Lower leg skin (tissue), 4 donors: ENCODE data around the gene MXD1. TPM values are rescaled to one million over a fixed set of nuclear protein-coding genes. Genes with fewer than 3 reads are reported as not detected.
A peak's percentile ranks its signal among the peaks of the same experiment; 100 is the strongest.

Experiments used
- DNase-seq, 2 donors: peaks; one replicate each; pipeline ENCODE4 v3.0.0-alpha.2; 2019; ENCODE audit warnings: low spot score in 2 of 2
- H3K4me3 ChIP-seq: fragments of 200-600 bp; sonication (generic); 2 replicates; pipeline ENCODE4 v1.5.1; 2017; ENCODE audit warnings: mild to moderate bottlenecking, low read depth; ENCODE audit not compliant: poor library complexity, severe bottlenecking
- POLR2A ChIP-seq, 2 donors: fragments of 450-650 bp; IDR thresholded peaks; one replicate each; pipeline ENCODE4 v1.6.1; 2016 to 2017; ENCODE audit warnings: antibody characterized with exemption in 2 of 2, mild to moderate bottlenecking in 1 of 2, moderate library complexity in 1 of 2
- WGBS, 2 donors: methylation state at CpG; one replicate each; pipeline ENCODE4 v1.1.5; 2018; 5-methylcytosine and 5-hydroxymethylcytosine counted together
- intact Hi-C: fragments of 100-400 bp; cut with DNase I; formaldehyde crosslinking; loops from one replicate; pipeline ENCODE4 v1.15.0; 2023; ENCODE audit warnings: low total_unique reads
- total RNA-seq, 4 donors: library from RNA; depleted of rRNA; stranded (reverse); fragments of >200 nt; gene quantifications; one replicate each; pipeline ENCODE4 v1.1.0, GENCODE V29; 2016
- TF ChIP-seq, protein P1 (sequence below), 3 donors: fragments of 450-650 bp; IDR thresholded peaks; one replicate each; pipeline ENCODE4 v1.5.1; 2016; ENCODE audit warnings: antibody characterized with exemption in 3 of 3, mild to moderate bottlenecking in 3 of 3, moderate library complexity in 2 of 3

The MXD1 gene
- total RNA-seq, 4 donors from 2014 or later = 19.1 to 26.6 (median 23.9) TPM

DNA sequence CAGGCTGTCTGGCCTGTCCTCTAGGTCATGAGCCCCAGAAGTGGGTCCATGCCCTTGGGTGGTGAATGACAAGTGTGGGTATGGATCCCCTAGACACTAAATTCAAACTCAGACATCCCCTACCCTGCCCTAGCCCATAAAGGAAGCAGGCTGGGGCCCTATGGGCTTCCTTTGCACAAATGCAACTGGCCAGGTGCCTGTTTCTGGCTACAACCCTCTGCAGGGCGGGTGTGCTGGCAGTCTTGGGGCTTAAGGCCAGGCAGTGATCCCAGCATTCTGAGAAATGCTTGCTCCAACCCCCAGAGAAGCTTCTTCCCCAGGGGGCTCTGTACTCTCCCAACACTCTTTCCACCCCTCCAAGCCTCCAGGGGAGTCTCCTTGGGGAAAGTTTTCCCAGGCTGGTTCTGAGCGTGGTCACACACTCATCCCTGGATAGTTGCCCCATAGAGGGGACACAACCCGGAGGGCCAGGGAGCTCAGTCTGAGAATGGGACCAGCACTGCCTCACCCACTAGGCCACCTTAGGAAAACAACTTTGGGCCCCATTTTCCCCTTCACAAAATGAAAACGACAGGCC is 63.1 kb downstream of the MXD1 start:
- no peak for DNase-seq
- H3K4me3 ChIP-seq = no peak overlapping the region
- TF ChIP-seq, protein P1, sequence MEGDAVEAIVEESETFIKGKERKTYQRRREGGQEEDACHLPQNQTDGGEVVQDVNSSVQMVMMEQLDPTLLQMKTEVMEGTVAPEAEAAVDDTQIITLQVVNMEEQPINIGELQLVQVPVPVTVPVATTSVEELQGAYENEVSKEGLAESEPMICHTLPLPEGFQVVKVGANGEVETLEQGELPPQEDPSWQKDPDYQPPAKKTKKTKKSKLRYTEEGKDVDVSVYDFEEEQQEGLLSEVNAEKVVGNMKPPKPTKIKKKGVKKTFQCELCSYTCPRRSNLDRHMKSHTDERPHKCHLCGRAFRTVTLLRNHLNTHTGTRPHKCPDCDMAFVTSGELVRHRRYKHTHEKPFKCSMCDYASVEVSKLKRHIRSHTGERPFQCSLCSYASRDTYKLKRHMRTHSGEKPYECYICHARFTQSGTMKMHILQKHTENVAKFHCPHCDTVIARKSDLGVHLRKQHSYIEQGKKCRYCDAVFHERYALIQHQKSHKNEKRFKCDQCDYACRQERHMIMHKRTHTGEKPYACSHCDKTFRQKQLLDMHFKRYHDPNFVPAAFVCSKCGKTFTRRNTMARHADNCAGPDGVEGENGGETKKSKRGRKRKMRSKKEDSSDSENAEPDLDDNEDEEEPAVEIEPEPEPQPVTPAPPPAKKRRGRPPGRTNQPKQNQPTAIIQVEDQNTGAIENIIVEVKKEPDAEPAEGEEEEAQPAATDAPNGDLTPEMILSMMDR (IDR thresholded peaks at IDR 0.05) = no peak
- no peak for TF ChIP-seq POLR2A (IDR thresholded peaks at IDR 0.05)
- 64 to 78% methylated on average over 4 of the region's 4 CpGs for WGBS, 2 donors
- intact Hi-C loops = no loop called here

- H3K4me3 ChIP-seq = no peak overlapping the region
- 84 to 87% methylated on average over 8 of the region's 8 CpGs for WGBS, 2 donors
- intact Hi-C loops = no loop called here
- DNase-seq = no peak
- TF ChIP-seq, protein P1 (IDR thresholded peaks at IDR 0.05) = no peak
- no peak for TF ChIP-seq POLR2A (IDR thresholded peaks at IDR 0.05)
Observed at GRCh38 chr2:69979902-69980807, 65.2 kb downstream of the MXD1 start.

DNA sequence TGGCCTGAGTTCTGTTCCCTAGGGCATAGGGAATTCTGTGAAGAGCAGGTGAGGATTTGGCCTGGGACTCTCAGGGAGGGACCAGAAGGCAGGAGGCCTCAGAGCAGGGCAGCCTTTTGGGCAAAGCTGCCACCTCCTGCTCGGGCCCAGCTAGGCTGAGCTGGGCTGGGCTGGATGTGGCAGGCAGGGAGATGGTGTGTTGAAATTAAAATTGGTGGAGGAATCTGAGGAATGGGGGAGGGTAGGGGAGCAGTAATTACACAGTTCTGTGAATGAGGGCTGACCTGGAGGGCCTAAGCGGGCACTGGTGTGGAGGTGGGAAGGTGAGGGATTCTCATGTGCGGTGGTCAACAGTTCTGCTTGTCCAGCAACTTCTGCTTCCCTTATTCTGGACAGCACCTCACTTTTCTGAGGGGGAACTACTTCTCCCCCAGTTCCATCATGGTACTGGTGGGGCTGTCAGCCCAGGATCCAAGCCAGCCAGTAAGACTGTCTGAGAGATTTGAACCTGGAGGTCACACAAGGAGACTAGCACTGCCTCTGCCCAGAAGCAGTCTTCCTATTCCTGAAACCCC is 68.6 kb downstream of the MXD1 start:
- no peak overlapping the region for H3K4me3 ChIP-seq
- TF ChIP-seq POLR2A (IDR thresholded peaks at IDR 0.05) = no peak
- TF ChIP-seq, protein P1 (IDR thresholded peaks at IDR 0.05) = no peak
- intact Hi-C loops = no loop called here
- DNase-seq = no peak
- 86% methylated on average over 3 of the region's 3 CpGs for WGBS, 2 donors

GRCh38 chr2:69985216-69985615 is 70.3 kb downstream of the MXD1 start:
- no peak overlapping the region for H3K4me3 ChIP-seq
- no peak for TF ChIP-seq POLR2A (IDR thresholded peaks at IDR 0.05)
- TF ChIP-seq, protein P1 (IDR thresholded peaks at IDR 0.05) = no peak
- no peak for DNase-seq
- 97% methylated on average over 3 of the region's 3 CpGs for whole genome bisulfite sequencing, 2 donors
- intact Hi-C loops = no loop called here

GRCh38 chr2:69985688-69986087 is 70.8 kb downstream of the MXD1 start:
- H3K4me3 ChIP-seq = no peak overlapping the region
- DNase-seq = peak in 1 of 2 donors; percentile 51
- intact Hi-C loops = no loop called here
- 68 to 76% methylated on average over 10 of the region's 10 CpGs for WGBS, 2 donors
- no peak for TF ChIP-seq POLR2A (IDR thresholded peaks at IDR 0.05)
- TF ChIP-seq, protein P1 (IDR thresholded peaks at IDR 0.05) = no peak
